DMS79 treated with DMSO at 0.1 percent for 48 hours (cell line): ENCODE data around the gene PHF11.
"Not testable (repeated sequence)": the region's sequence is repeated elsewhere in the genome, so short reads cannot be mapped to it uniquely, and the experiment has no call there.

Experiments used
- DNase-seq: peaks from one replicate; lab custom pipeline; 2025; lab: John Stamatoyannopoulos, UW

The PHF11 gene

DNA sequence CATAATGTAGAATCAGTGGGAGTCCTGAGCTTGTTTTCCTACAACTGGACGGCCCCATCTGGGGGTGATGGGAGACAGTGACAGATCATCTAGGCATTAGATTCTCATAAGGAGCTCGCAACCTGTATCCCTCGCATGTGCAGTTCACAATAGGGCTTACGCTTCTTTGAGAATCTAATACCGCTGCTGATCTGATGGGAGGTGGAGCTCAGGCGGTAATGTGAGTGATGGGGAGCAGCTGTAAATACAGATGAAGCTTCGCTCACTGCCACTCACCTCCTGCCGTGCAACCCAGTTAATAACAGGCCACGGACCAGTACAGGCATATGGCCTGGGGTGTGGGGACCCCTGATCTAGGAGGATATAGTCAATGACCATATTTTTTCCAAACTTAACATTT lies 50.8 kb downstream of the PHF11 start:
- no peak for DNase-seq

DNA sequence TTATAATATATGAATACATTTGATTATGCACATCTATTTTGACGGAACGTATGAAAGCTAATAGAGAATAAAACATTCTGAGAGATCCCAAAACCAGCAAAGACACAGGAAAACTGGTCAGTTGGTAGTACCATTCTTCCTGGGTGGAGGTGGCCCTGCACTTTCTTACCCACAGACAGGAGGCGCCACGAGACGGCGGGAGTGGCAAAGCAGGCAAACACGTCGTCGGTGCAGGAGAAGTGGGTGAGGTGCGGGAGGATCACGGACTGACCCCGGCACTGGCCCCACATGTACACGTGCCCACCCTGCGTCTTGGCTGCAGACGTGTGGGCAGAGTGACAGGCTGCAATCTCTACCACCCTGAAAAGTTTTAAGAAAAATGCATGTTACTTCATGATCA lies 53.5 kb downstream of the PHF11 start:
- DNase-seq: no peak

DNA sequence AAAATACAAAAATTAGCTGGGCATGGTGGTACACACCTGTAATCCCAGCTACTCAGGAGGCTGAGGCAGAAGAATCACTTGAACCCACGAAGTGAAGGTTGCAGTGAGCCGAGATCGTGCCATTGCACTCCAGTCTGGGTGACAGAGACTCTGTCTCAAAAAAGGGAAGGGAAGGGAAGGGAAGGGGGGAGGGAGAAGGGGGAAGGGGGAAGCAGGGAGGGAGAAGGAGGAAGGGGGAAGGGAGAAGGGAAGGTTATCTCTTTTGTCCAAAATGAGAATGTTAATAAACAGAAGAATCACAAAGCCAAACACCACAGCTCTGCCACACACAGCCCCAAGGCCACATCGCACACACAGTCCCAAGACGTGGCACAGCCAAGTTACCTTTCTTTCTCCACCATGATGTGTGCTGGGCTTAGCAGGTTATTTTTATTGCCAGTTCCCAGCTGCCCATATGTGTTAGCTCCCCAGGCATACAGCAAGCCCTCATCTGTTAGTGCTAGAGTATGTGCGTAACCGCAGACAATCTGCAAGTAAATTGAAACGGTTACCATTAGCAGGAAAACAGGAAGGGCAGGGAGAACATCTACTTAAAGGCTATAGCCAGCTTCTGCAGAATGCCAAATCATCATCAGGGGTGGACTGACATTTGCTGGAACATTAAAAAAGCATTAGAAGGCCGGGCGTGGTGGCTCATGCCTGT lies 55.3 kb downstream of the PHF11 start:
- no peak for DNase-seq

DNA sequence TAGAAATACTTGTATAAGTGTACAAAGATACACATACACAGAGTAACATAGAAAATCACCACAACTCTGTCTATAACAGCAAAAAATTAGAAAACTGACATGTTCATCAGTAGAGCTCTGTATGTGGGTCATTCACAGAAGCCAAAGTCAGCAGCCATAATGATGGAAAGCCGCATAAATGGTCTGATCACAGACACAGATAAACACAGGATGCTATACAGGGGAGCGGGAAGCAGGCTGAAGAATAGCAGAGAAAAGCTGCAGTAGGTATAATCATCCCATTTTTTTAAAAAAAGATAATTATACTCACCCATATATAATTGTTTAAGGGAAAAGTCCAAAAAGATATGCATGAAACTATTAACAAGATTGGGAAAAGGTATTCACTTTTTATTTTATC lies 58.1 kb downstream of the PHF11 start:
- no peak for DNase-seq

DNA sequence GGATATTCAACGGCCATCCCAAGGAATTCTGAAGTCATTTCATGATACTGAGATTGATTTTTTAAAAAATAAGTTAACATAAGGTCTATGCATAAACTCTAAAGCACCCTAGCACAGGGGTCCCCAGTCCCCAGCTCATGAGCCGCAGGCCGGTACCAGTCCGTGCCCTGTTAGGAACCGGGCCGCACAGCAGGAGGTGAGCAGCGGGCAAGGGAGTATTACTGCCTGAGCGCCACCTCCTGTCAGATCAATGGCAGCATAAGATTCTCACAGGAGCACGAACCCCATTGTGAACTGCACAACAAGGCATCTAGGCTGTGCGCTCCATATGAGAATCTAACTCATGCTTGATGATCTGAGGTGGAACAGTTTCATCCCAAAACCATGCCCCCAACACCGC lies 58.6 kb downstream of the PHF11 start:
- no peak for DNase-seq

DNA sequence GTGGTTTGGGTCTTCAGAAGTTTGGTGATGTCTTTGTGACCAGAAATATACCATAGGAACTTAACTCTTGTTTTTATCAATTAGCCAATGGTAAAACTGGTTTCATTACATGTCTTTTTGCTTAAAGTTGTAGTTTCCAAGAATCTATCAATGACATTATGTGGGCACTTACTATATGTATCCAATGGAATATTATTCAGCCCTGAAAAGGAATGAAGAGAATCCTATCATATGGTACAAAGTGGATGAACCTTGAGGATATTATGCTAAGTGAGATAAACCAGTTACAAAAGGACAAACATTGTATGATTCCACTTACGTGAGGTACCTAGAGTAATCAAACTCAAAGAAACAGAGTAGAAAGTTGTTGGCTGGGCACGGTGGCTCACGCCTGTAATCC lies 63.3 kb downstream of the PHF11 start:
- no peak for DNase-seq

DNA sequence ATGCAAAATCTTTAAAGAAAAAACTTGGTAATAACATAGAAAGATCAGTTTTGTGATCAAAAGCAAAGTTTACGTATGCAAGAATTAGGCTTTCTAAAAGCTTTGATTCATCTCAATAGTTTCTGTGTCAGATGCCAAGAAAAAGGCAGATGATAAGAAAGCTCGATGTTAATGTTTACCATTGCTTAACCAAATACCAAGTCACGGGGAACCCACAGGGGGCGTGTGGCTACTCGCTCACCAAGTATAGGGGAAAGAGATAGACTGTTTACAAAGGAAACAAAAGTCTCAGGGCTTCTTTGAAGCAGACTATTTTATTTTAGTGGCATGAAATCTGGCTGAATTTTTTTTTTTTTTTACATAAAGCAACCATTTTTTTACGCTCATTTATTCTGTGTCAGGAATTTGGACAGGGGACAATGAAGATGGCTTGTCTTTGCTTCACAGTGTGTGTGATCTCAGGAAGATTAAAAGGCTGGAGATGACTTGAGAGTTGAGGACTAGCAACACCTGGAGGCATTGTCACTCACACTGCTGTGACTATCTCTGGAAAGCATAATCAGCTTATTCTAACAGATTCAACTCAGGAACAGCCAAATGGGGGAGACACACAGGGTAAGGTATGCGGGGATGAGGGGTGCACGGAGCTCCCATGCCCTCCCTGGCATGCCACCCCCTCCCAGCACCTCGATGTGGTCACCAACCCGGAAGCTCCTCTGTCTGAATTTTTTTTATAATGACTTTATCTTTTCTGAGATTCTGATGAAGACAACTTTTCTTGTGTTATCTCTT lies 64.7 kb downstream of the PHF11 start:
- no peak for DNase-seq

DNA sequence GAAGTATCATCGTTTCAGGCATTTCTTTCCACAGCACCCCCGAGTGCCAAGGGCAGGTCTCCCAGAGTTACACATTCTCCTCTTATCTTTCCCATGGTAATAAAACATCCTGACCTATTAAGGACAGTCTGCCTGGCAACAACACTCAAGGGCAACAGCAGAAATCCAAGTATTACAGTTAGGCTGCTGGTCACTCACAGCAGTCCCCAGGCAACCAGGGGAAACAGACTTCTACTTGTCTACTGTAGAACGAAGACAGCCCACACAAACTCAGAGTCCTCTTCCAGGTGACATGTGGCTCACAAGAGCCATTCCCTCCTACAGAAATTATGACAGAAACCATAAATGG lies 65.3 kb downstream of the PHF11 start:
- no peak for DNase-seq

DNA sequence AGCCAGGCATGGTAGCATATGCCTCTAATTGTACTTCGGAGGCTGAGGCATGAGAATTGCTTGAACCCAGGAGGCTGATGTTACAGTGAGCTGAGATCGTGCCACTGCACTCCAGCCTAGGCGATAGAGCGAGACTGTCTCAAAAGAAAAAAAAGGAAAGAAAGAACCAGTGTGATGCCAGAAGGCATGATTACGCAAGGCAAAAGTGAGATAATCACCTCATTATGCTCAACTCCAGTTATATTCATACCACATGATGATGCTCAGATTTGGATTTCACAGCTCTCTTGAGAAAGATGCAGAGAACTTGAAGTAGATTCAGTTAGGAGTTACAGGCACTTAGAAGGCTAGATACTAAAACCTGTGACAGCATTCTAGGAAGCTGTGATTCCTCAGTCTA lies 67.8 kb downstream of the PHF11 start:
- DNase-seq: no peak

DNA sequence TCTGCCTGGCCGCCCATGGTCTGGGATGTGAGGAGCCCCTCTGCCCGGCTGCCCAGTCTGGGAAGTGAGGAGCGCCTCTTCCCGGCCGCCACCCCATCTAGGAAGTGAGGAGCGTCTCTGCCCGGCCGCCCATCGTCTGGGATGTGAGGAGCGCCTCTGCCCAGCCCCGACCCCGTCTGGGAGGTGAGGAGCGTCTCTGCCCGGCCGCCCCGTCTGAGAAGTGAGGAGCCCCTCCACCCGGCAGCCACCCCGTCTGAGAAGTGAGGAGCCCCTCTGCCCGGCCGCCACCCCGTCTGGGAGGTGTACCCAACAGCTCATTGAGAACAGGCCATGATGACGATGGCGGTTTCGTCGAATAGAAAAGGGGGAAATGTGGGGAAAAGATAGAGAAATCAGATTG lies 69.7 kb downstream of the PHF11 start:
- not testable (repeated sequence) for DNase-seq

DNA sequence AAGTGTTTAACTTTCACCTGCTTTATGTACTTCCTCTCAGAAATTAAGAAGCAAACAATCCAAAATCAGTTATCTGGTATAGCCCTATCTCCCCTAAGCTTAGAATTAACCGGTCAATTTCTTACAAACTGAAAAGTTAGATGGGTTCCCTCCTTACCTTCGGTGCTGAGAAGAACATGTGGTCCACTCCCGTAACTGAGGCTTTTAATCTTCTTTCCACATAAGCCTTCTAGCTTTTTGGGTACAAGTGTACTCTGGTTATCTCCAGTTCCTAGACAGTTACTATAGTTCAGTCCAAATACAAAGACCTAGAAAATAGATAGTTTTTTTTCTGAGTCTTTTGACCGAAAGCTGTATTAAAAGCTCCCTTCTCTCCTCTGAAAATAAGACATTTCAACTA lies 70.7 kb downstream of the PHF11 start:
- no peak for DNase-seq

DNA sequence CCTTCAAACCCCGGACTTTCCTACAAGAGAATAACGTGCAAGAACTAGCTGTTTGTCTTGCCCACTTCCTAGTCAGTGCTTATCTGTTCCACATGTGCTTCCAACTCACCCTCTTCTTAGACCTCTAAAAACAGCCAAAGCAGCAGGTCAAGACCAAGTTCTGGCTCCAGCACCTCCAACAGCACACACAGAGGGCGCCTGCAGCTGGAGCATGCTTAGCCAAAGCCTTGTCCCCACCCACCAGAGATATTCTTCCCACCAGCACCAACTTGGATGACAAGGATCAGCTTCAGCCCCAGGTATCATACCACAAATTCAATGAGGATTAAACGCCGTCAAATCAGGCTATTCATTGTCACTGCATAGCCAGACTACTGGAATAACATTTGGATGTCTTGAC lies 71.7 kb downstream of the PHF11 start:
- DNase-seq: no peak

DNA sequence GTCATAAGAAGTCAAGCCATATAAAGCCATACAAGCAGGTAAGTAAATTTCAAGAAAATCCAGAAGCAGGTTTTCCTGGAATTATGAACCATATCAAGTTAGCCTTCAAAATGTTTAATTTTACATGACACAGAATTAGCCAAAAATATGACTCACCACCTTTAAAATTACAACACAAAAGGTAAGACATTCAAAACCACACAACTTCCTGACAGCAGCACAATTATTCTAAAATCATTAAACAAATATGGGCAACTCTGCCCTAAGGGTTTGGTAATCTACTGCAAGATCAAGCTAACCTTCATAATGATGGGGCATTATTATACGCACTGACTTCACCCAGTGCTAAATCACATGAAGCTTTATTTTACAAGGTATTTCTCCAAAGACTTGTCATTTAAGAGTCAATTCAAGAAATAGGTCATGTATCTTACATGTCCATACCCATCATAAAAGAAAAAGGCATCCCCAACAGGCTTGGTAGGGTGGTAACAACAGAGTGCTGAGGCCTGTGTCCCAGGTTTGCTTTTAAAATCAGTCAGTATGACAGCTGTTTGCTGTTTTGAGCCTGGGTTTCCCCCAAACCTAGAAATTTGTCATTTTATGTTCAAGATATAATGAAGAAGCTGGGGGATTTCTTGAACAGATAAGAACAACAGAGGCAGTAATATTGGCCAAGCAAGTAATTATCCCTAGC lies 74.4 kb downstream of the PHF11 start:
- DNase-seq: no peak

DNA sequence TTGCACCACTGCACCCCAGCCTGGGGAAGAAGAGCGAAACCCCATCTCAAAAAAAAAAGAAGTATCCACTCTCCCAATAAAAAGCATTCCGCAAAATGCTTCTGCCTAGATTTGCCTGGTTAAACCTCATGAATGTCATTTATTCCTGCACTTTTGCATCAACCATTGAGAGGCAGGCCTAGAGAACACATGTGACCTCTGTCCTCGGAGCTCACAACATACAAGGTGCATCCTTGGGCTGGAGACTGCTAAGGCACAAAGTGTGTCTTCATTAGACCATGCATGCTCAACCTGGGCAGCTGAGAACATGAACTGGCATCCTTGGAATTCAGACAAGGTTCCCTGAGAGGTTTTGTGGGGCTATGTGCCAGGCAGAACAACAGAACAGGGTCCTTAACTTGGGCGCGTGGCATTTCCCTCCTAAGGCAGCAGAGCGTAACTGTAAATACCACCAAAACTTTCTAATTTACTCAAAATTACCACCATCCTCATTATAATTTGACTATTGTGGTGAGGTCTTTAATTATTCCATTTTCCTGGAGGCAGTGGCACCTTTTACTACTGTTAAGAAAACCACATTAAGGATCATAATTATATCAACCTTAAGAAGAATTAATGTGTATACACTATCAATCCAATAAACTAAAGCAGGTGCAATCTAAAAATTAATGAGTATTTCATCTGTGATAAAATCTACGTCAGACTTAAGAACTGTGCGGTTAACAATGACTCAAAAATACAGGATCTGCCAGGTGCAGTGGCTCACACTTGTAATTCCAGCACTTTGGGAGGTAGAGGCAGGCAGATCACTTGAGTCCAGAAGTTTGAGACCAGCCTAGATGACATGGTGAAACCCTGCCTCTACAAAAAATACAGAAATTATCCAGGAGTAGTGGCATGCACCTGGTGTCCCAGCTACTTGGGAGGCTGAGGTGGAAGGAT lies 75.8 kb downstream of the PHF11 start:
- no peak for DNase-seq
